Measurements from ENCODE around the gene PALLD.

PALLD gene

DNA sequence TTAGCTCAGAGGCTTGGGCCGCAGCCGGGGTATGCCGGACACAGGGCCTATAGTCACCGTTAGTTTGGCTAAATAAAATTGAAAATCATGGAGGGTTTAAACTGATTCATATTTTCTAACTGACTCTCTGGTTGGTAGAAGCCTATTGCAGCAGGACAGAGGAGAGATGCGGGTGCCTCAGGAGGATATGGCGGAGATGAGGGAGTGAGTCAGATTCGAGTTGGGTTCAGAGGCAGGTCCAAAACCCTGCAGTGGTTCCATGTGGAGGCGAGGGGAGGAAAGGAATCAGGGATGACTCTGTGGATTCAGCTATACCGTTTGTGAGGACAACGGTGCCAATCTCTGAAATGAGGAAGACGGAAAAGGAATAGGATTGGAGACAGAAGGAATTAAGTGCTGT, 176.6 kb downstream of the PALLD start:
- Histone ChIP-seq H3K4me1 (ENCODE audit: insufficient read depth, low read length, severe bottlenecking) (no peaks in the 10 kb centered on the region), H3K27me3 (ENCODE audit: insufficient read depth, low read length) (no peaks in the 10 kb centered on the region), H3K4me3 (ENCODE audit: low read depth, low read length, poor library complexity, severe bottlenecking) (no peak overlapping the region), H4K20me1 (ENCODE audit: insufficient read depth, low read length) (no peaks in the 10 kb centered on the region), H3K36me3 (ENCODE audit: insufficient read depth, low read length) (no peaks in the 10 kb centered on the region), H3F3A (ENCODE audit: insufficient read depth, low read length) (no peaks in the 10 kb centered on the region), H3K9me3 (ENCODE audit: low read length) (no peaks in the 10 kb centered on the region), H3K9ac (ENCODE audit: low read length) (no peak overlapping the region), H3K27ac (ENCODE audit: low read depth, low read length, poor library complexity, severe bottlenecking) (no peak overlapping the region), H3K79me2 (ENCODE audit: insufficient read depth, low read length) (no peaks in the 10 kb centered on the region), H3K9me2 (ENCODE audit: low read depth, low read length) (no peaks in the 10 kb centered on the region), H3K4me2 (ENCODE audit: low read length) (no peak overlapping the region), H2AFZ (ENCODE audit: low read length) (no peak overlapping the region)
- TF ChIP-seq, protein P1, sequence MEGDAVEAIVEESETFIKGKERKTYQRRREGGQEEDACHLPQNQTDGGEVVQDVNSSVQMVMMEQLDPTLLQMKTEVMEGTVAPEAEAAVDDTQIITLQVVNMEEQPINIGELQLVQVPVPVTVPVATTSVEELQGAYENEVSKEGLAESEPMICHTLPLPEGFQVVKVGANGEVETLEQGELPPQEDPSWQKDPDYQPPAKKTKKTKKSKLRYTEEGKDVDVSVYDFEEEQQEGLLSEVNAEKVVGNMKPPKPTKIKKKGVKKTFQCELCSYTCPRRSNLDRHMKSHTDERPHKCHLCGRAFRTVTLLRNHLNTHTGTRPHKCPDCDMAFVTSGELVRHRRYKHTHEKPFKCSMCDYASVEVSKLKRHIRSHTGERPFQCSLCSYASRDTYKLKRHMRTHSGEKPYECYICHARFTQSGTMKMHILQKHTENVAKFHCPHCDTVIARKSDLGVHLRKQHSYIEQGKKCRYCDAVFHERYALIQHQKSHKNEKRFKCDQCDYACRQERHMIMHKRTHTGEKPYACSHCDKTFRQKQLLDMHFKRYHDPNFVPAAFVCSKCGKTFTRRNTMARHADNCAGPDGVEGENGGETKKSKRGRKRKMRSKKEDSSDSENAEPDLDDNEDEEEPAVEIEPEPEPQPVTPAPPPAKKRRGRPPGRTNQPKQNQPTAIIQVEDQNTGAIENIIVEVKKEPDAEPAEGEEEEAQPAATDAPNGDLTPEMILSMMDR (IDR thresholded peaks at IDR 0.05; ENCODE audit: low read length), result no peak
- no peak for TF ChIP-seq EZH2 (IDR thresholded peaks at IDR 0.05; ENCODE audit: borderline replicate concordance, low read length)

DNA sequence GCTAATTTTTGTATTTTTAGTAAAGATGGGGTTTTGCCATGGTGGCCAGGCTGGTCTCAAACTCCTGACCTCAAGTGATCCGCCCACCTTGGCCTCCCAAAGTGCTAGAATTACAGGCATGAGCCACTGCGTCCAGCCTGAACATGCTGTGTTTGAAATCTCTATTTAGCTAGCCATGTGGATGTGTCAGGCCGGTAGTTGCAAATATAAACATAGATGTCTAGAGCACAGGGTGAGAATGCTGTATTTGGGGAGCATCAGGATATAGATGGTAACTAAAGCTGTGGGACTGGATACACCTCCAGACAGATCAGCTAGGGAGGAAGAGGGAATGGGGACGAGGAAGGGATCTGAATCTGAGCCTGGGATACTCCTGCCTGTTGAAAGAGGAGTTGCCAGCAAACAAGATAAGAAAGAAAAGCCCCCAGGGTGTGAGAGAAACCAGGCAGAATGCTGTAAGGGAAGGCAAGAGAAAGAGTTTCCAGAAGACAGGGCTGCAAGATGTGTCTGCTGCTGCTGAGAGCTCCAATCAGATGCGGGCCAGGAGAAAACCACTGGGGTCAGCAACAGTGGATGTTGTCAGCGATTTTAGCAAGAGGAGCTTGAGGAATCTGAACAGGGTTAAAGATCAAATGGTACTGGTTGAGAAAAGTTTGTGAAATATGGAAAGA, 177.4 kb downstream of the PALLD start:
- Histone ChIP-seq H3K36me3 (ENCODE audit: insufficient read depth, low read length) (no peaks in the 10 kb centered on the region), H3K9ac (ENCODE audit: low read length) (no peak overlapping the region), H3F3A (ENCODE audit: insufficient read depth, low read length) (no peaks in the 10 kb centered on the region), H3K4me1 (ENCODE audit: insufficient read depth, low read length, severe bottlenecking) (no peaks in the 10 kb centered on the region), H3K27me3 (ENCODE audit: insufficient read depth, low read length) (no peaks in the 10 kb centered on the region), H3K4me3 (ENCODE audit: low read depth, low read length, poor library complexity, severe bottlenecking) (no peak overlapping the region), H3K9me2 (ENCODE audit: low read depth, low read length) (no peaks in the 10 kb centered on the region), H3K27ac (ENCODE audit: low read depth, low read length, poor library complexity, severe bottlenecking) (no peak overlapping the region), H3K4me2 (ENCODE audit: low read length) (no peak overlapping the region), H3K79me2 (ENCODE audit: insufficient read depth, low read length) (no peaks in the 10 kb centered on the region), H2AFZ (ENCODE audit: low read length) (no peak overlapping the region), H3K9me3 (ENCODE audit: low read length) (no peaks in the 10 kb centered on the region), H4K20me1 (ENCODE audit: insufficient read depth, low read length) (no peaks in the 10 kb centered on the region)
- TF ChIP-seq, protein P1 (IDR thresholded peaks at IDR 0.05; ENCODE audit: low read length), result no peak
- no peak for TF ChIP-seq EZH2 (IDR thresholded peaks at IDR 0.05; ENCODE audit: borderline replicate concordance, low read length)

DNA sequence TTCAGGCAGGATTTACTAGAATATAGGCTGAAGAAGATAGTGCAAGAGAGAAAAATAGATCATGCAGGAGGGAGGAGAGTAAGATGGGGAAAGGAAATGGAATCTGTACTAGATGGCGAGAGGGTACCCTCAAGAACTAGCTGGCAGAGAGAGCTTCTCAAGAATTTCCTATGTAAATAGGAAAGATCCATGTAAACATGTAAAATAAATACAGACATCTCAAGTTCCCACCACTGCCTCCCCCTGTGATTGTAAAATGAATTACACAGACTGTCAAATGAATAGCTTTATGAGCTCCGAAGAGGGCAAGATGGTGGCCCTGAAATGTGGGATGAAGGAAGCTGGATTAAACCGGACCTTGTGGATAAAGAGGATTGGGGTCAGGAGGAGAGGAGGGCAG, 178.0 kb downstream of the PALLD start:
- Histone ChIP-seq H3K9ac (ENCODE audit: low read length) (no peak overlapping the region), H3K27me3 (ENCODE audit: insufficient read depth, low read length) (no peaks in the 10 kb centered on the region), H3F3A (ENCODE audit: insufficient read depth, low read length) (no peaks in the 10 kb centered on the region), H3K4me3 (ENCODE audit: low read depth, low read length, poor library complexity, severe bottlenecking) (no peak overlapping the region), H3K4me1 (ENCODE audit: insufficient read depth, low read length, severe bottlenecking) (no peaks in the 10 kb centered on the region), H3K9me2 (ENCODE audit: low read depth, low read length) (no peaks in the 10 kb centered on the region), H3K9me3 (ENCODE audit: low read length) (no peaks in the 10 kb centered on the region), H3K4me2 (ENCODE audit: low read length) (no peak overlapping the region), H4K20me1 (ENCODE audit: insufficient read depth, low read length) (no peaks in the 10 kb centered on the region), H3K79me2 (ENCODE audit: insufficient read depth, low read length) (no peaks in the 10 kb centered on the region), H3K36me3 (ENCODE audit: insufficient read depth, low read length) (no peaks in the 10 kb centered on the region), H2AFZ (ENCODE audit: low read length) (no peak overlapping the region), H3K27ac (ENCODE audit: low read depth, low read length, poor library complexity, severe bottlenecking) (no peak overlapping the region)
- TF ChIP-seq EZH2 (IDR thresholded peaks at IDR 0.05; ENCODE audit: borderline replicate concordance, low read length), result no peak
- TF ChIP-seq, protein P1 (IDR thresholded peaks at IDR 0.05; ENCODE audit: low read length), result no peak
